Neuronal stem cell (in vitro differentiated cells): Measurements from ENCODE around the gene EPB41L5.

Experiments used
- DNase-seq: peaks from one replicate; pipeline ENCODE4 v3.0.0-alpha.2; 2013; ENCODE audit warnings: low spot score
- H2AFZ ChIP-seq: one replicate; pipeline ENCODE4 v1.6.1; 2013; ENCODE audit warnings: mild to moderate bottlenecking, low read length, inconsistent platforms
- H2AK5ac ChIP-seq: 2 replicates; pipeline ENCODE4 v1.6.1; 2013; ENCODE audit warnings: low read depth, mild to moderate bottlenecking, inconsistent platforms, low read length, moderate library complexity, mixed read lengths
- H2BK120ac ChIP-seq: 2 replicates; pipeline ENCODE4 v1.6.1; 2013; ENCODE audit warnings: low read depth, mild to moderate bottlenecking, inconsistent platforms, low read length, moderate library complexity, mixed read lengths
- H2BK12ac ChIP-seq: one replicate; pipeline ENCODE4 v1.6.1; 2013; ENCODE audit warnings: low read length, inconsistent platforms
- H2BK15ac ChIP-seq: 2 replicates; pipeline ENCODE4 v1.6.1; 2013; ENCODE audit warnings: mild to moderate bottlenecking, low read length, inconsistent platforms, mixed read lengths
- H2BK5ac ChIP-seq: one replicate; pipeline ENCODE4 v1.6.1; 2013; ENCODE audit warnings: inconsistent platforms, mild to moderate bottlenecking, low read length, moderate library complexity
- H3K14ac ChIP-seq: one replicate; pipeline ENCODE4 v1.6.1; 2013; ENCODE audit warnings: low read length, inconsistent platforms
- H3K18ac ChIP-seq: 2 replicates; pipeline ENCODE4 v1.6.1; 2013; ENCODE audit warnings: low read length, inconsistent platforms
- H3K23ac ChIP-seq: 2 replicates; pipeline ENCODE4 v1.6.1; 2013; ENCODE audit warnings: low read depth, mild to moderate bottlenecking, mixed read lengths, low read length, inconsistent platforms; ENCODE audit not compliant: poor library complexity
- H3K27ac ChIP-seq: replicated peaks from 3 replicates; pipeline ENCODE4 v1.5.1; 2013; ENCODE audit warnings: low read length, inconsistent platforms
- H3K27me3 ChIP-seq, 3 experiments: 2 replicates each; pipeline ENCODE4 v1.6.1; 2013; ENCODE audit warnings: low read length in 3 of 3, mild to moderate bottlenecking in 2 of 3, inconsistent platforms in 1 of 3, low read depth in 1 of 3, mixed read lengths in 1 of 3, moderate library complexity in 1 of 3; ENCODE audit not compliant: control insufficient read depth in 3 of 3, insufficient read depth in 3 of 3
- H3K36me3 ChIP-seq, 2 donors: replicated peaks in 1 of 2; 2 replicates each; pipeline ENCODE4 v1.6.1; 2013; ENCODE audit warnings: low read length in 2 of 2; ENCODE audit not compliant: control insufficient read depth in 2 of 2, insufficient read depth in 2 of 2
- H3K4ac ChIP-seq: 2 replicates; pipeline ENCODE4 v1.6.1; 2013; ENCODE audit warnings: inconsistent platforms, mild to moderate bottlenecking, low read length, moderate library complexity
- H3K4me1 ChIP-seq, 2 donors: 1 replicate in 1 of 2; 2 replicates in 1 of 2; pipeline ENCODE4 v1.6.1; 2013; ENCODE audit warnings: low read length in 2 of 2, low read depth in 1 of 2; ENCODE audit not compliant: control insufficient read depth in 2 of 2, insufficient read depth in 1 of 2
- H3K4me2 ChIP-seq: one replicate; pipeline ENCODE4 v1.6.1; 2013; ENCODE audit warnings: mild to moderate bottlenecking, low read length, inconsistent platforms; ENCODE audit not compliant: insufficient read depth, poor library complexity, severe bottlenecking
- H3K4me3 ChIP-seq, 2 donors: 2 replicates each; pipeline ENCODE4 v1.5.1; 2013; ENCODE audit warnings: low read length in 2 of 2, mild to moderate bottlenecking in 2 of 2, inconsistent platforms in 1 of 2, moderate library complexity in 1 of 2
- H3K79me1 ChIP-seq: one replicate; pipeline ENCODE4 v1.6.1; 2013; ENCODE audit warnings: low read depth, mild to moderate bottlenecking, inconsistent platforms, low read length, moderate library complexity
- H3K9ac ChIP-seq: one replicate; pipeline ENCODE4 v1.6.1; 2013; ENCODE audit warnings: mild to moderate bottlenecking, low read depth, low read length, inconsistent platforms; ENCODE audit not compliant: poor library complexity
- H3K9me3 ChIP-seq, 2 donors: replicated peaks in 1 of 2; 2 replicates each; pipeline versions ENCODE3 to v1.6.1; 2013; ENCODE audit warnings: low read length in 2 of 2, mild to moderate bottlenecking in 2 of 2, inconsistent platforms in 1 of 2, low read depth in 1 of 2, mixed read lengths in 1 of 2, moderate library complexity in 1 of 2; ENCODE audit not compliant: control insufficient read depth in 2 of 2, insufficient read depth in 1 of 2
- H4K8ac ChIP-seq: one replicate; pipeline ENCODE4 v1.6.1; 2013; ENCODE audit warnings: low read depth, mild to moderate bottlenecking, inconsistent platforms, low read length, moderate library complexity
- H4K91ac ChIP-seq: one replicate; pipeline ENCODE4 v1.6.1; 2013; ENCODE audit warnings: low read length, low read depth, mild to moderate bottlenecking, inconsistent platforms; ENCODE audit not compliant: poor library complexity
- WGBS, 2 donors: extraction: QIAGEN DNeasy Blood & Tissue Kit; methylation state at CpG; one replicate each; pipeline ENCODE4 v1.1.7; 2013; ENCODE audit warnings: missing lambda C conversion rate in 2 of 2, mixed read lengths in 1 of 2; ENCODE audit not compliant: insufficient read length in 2 of 2, insufficient replicate concordance in 1 of 2; ENCODE audit errors: extremely low coverage in 2 of 2; 5-methylcytosine and 5-hydroxymethylcytosine counted together

EPB41L5 gene

GRCh38 chr2:120091436-120091835 lies 78.6 kb downstream of the EPB41L5 start:
- Histone ChIP-seq H3K36me3 (peaks cover 2 to 70% of the 10 kb centered on the region in 2 donors), H3K9me3 (no peaks in the 10 kb centered on the region), H2BK15ac (no peak overlapping the region), H3K4me1 (no peaks in the 10 kb centered on the region), H3K14ac (no peak overlapping the region), H2BK120ac (no peak overlapping the region), H2BK5ac (no peak overlapping the region), H2BK12ac (no peak overlapping the region), H4K91ac (no peak overlapping the region), H3K9ac (no peak overlapping the region), H3K27ac (no peak overlapping the region), H3K18ac (no peak overlapping the region), H3K4me2 (no peak overlapping the region), H3K4me3 (no peak overlapping the region), H2AFZ (no peak overlapping the region), H3K23ac (no peak overlapping the region), H2AK5ac (no peak overlapping the region), H3K79me1 (no peaks in the 10 kb centered on the region), H3K4ac (no peak overlapping the region), H3K27me3 (no peaks in the 10 kb centered on the region), H4K8ac (no peak overlapping the region)
- no CpG with 5 or more reads among the region's 3 CpGs for WGBS, 2 donors
- DNase-seq, result no peak

- no peak overlapping the region for H2BK12ac ChIP-seq
- H3K4ac ChIP-seq, result no peak overlapping the region
- no peaks in the 10 kb centered on the region for H3K79me1 ChIP-seq
- H3K9me3 ChIP-seq, result no peaks in the 10 kb centered on the region
- H3K23ac ChIP-seq, result no peak overlapping the region
- no peak overlapping the region for H4K8ac ChIP-seq
- peaks cover 4 to 65% of the 10 kb centered on the region in 2 donors for H3K36me3 ChIP-seq
- no peak overlapping the region for H4K91ac ChIP-seq
- no peak overlapping the region for H2BK15ac ChIP-seq
- DNase-seq, result no peak
- H3K4me2 ChIP-seq, result no peak overlapping the region
- H2BK5ac ChIP-seq, result no peak overlapping the region
- no peak overlapping the region for H3K14ac ChIP-seq
- H2BK120ac ChIP-seq, result no peak overlapping the region
- no peak overlapping the region for H3K27ac ChIP-seq
- no peak overlapping the region for H3K18ac ChIP-seq
- no CpG with 5 or more reads among the region's 1 CpG for WGBS, 2 donors
- H3K4me3 ChIP-seq, result no peak overlapping the region
- H3K4me1 ChIP-seq, result no peaks in the 10 kb centered on the region
- H2AFZ ChIP-seq, result no peak overlapping the region
- no peak overlapping the region for H2AK5ac ChIP-seq
- H3K9ac ChIP-seq, result no peak overlapping the region
- H3K27me3 ChIP-seq, result no peaks in the 10 kb centered on the region
Measured at GRCh38 chr2:120094795-120095194, 81.9 kb downstream of the EPB41L5 start.

GRCh38 chr2:120100627-120101026 lies 87.8 kb downstream of the EPB41L5 start:
- H3K4me2 ChIP-seq, result no peak overlapping the region
- H3K27me3 ChIP-seq, result no peaks in the 10 kb centered on the region
- no peak overlapping the region for H3K4me3 ChIP-seq
- no peak overlapping the region for H3K9ac ChIP-seq
- no peak overlapping the region for H2AK5ac ChIP-seq
- H2AFZ ChIP-seq, result no peak overlapping the region
- H4K8ac ChIP-seq, result no peak overlapping the region
- no peaks in the 10 kb centered on the region for H3K9me3 ChIP-seq
- no peak overlapping the region for H3K14ac ChIP-seq
- H3K23ac ChIP-seq, result no peak overlapping the region
- DNase-seq, result no peak
- no peak overlapping the region for H4K91ac ChIP-seq
- H3K79me1 ChIP-seq, result no peaks in the 10 kb centered on the region
- H3K36me3 ChIP-seq, result peaks cover 7 to 51% of the 10 kb centered on the region in 2 donors
- H3K18ac ChIP-seq, result no peak overlapping the region
- H2BK5ac ChIP-seq, result no peak overlapping the region
- no peak overlapping the region for H2BK12ac ChIP-seq
- no CpG with 5 or more reads among the region's 1 CpG for WGBS, 2 donors
- no peak overlapping the region for H2BK15ac ChIP-seq
- H2BK120ac ChIP-seq, result no peak overlapping the region
- H3K4ac ChIP-seq, result no peak overlapping the region
- no peak overlapping the region for H3K27ac ChIP-seq
- H3K4me1 ChIP-seq, result peaks cover 0 to 3% of the 10 kb centered on the region in 2 donors

GRCh38 chr2:120103723-120104467 lies 91.0 kb downstream of the EPB41L5 start:
- Histone ChIP-seq H3K79me1 (no peaks in the 10 kb centered on the region), H2AK5ac (no peak overlapping the region), H2AFZ (no peak overlapping the region), H2BK120ac (no peak overlapping the region), H2BK12ac (no peak overlapping the region), H3K4ac (no peak overlapping the region), H4K8ac (no peak overlapping the region), H3K14ac (no peak overlapping the region), H3K9ac (no peak overlapping the region), H3K27ac (no peak overlapping the region), H2BK5ac (no peak overlapping the region), H3K27me3 (no peaks in the 10 kb centered on the region), H3K23ac (no peak overlapping the region), H3K4me2 (no peak overlapping the region), H3K4me1 (peaks cover 0 to 3% of the 10 kb centered on the region in 2 donors), H3K9me3 (no peaks in the 10 kb centered on the region), H4K91ac (no peak overlapping the region), H2BK15ac (no peak overlapping the region), H3K36me3 (peaks cover 5 to 40% of the 10 kb centered on the region in 2 donors), H3K4me3 (no peak overlapping the region), H3K18ac (no peak overlapping the region)
- no peak for DNase-seq
- no CpG with 5 or more reads among the region's 4 CpGs for whole genome bisulfite sequencing, 2 donors
